Esophagus muscularis mucosa (tissue), 3 donors: ENCODE data around the gene REPS1.

Experiments
- CTCF ChIP-seq, 3 experiments: fragments of 200-600 bp in 2 of 3; fragments of 450-650 bp in 1 of 3; sonication (generic) in 2 of 3; IDR thresholded peaks; one replicate each; pipeline ENCODE4 v1.5.1; 2017 to 2019; ENCODE audit warnings: antibody characterized with exemption in 3 of 3, mild to moderate bottlenecking in 2 of 3, moderate library complexity in 1 of 3
- POLR2A ChIP-seq: fragments of 450-650 bp; IDR thresholded peaks from one replicate; pipeline ENCODE4 v1.6.1; 2017; ENCODE audit warnings: antibody characterized with exemption, moderate library complexity, mild to moderate bottlenecking, low read depth

DNA sequence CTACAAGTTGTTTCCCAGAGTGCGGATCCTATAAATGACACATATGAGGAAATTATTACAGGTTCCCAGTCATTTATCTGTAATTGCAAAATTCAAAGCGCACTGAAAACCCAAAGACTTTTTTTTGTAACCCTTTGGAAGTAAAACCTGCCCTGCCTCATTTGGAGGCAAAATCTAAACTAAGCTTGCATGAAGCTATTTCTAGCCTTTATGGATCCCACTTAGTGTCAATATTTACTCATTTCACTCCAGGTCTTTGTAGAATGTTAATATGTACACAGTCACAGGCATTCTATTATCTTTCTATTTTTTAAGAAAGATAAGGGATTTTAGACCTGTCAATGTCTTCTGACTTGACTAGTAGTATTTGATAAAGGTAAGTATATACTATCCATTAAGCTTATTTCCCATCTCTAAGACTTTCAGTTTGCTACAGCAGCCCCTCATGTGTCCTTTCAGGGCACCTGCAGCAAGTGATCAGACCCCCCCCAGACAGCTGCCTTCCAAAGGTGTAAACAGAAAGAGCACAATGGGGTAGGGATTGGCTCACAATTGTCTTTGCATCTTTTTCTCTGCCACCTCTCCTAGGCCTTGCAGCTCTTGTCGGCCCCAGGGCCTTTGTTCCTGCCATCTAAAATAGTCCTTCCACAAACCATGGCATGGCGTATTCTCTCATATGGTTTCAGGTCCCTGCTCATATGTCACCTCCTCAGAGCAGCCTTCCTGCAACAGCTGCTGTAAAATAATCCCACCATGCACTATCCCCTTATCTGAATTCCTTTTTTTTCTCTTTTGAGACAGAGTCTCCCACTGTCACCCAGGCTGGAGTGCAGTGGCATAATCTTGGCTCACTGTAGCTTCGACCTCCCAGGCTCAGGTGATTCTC, 1.3 kb upstream of the REPS1 start:
- TF ChIP-seq CTCF (IDR thresholded peaks at IDR 0.05) = no peak
- no peak for TF ChIP-seq POLR2A
